Suprapubic skin (tissue), 4 donors: Measurements from ENCODE around the gene SLC7A9. TPM values are rescaled to one million over a fixed set of nuclear protein-coding genes. Genes with fewer than 3 reads are reported as not detected.
"Not testable (repeated sequence)": the region's sequence is repeated elsewhere in the genome, so short reads cannot be mapped to it uniquely, and the experiment has no call there.

Experiments
- DNase-seq, 2 donors: peaks; one replicate each; pipeline ENCODE4 v3.0.0-alpha.2; 2019; ENCODE audit warnings: low spot score in 2 of 2
- H3K27ac ChIP-seq: fragments of 200-600 bp; sonication (generic); one replicate; pipeline ENCODE4 v1.5.1; 2019
- H3K27me3 ChIP-seq: fragments of 200-600 bp; sonication (generic); one replicate; pipeline ENCODE4 v1.5.1; 2019
- H3K36me3 ChIP-seq: fragments of 200-600 bp; sonication (generic); one replicate; pipeline ENCODE4 v1.5.1; 2019
- H3K4me1 ChIP-seq: fragments of 200-600 bp; sonication (generic); one replicate; pipeline ENCODE4 v1.5.1; 2019
- H3K4me3 ChIP-seq: fragments of 200-600 bp; sonication (generic); one replicate; pipeline ENCODE4 v1.5.1; 2019; ENCODE audit warnings: mild to moderate bottlenecking
- H3K9me3 ChIP-seq: fragments of 200-600 bp; sonication (generic); one replicate; pipeline ENCODE4 v1.5.1; 2019
- CTCF ChIP-seq, 2 donors: fragments of 200-600 bp in 1 of 2; fragments of 450-650 bp in 1 of 2; sonication (generic) in 1 of 2; IDR thresholded peaks; one replicate each; pipeline ENCODE4 v1.5.1; 2016 to 2019; ENCODE audit warnings: antibody characterized with exemption in 2 of 2, mild to moderate bottlenecking in 1 of 2, moderate library complexity in 1 of 2
- EP300 ChIP-seq: sonication (generic); formaldehyde crosslinking; IDR thresholded peaks from one replicate; pipeline ENCODE4 v1.6.1; 2017; ENCODE audit warnings: antibody characterized with exemption
- POLR2A ChIP-seq, 2 donors: fragments of 450-650 bp; IDR thresholded peaks; one replicate each; pipeline ENCODE4 v1.6.1; 2017; ENCODE audit warnings: antibody characterized with exemption in 2 of 2, mild to moderate bottlenecking in 2 of 2, moderate library complexity in 2 of 2
- POLR2AphosphoS5 ChIP-seq, 3 donors: sonication (generic); formaldehyde crosslinking; IDR thresholded peaks; one replicate each; pipeline ENCODE4 v1.6.1; 2017; ENCODE audit warnings: antibody characterized with exemption in 3 of 3
- WGBS: methylation state at CpG from one replicate; pipeline ENCODE4 v1.1.5; 2018; 5-methylcytosine and 5-hydroxymethylcytosine counted together
- total RNA-seq, 4 donors: library from RNA; depleted of rRNA; stranded (reverse); fragments of >200 nt; gene quantifications; one replicate each; pipeline ENCODE4 v1.1.0, GENCODE V29; 2016

Gene SLC7A9
- total RNA-seq, 4 donors from 2014 or later = 0.40 to 1.7 (median 1.1) TPM; not detected in 1

DNA sequence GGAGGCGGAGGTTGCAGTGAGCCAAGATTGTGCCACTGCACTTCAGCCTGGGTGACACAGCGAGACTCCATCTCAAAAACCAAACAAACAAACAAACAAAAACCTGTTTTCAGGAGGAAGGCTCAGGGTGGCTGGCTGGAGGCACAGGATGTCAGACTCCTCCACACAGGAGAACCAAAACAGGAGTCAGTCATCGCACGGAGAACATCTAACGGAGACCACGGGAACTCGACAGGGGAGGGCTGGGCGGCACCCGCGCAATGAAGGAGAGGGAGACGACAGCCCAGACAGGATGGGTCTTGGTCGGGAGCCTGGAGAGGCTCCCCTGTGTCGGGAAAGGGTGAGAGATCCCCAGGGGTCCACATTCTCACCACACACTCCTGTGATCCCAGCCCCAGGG, 20.8 kb upstream of the SLC7A9 start:
- 92% methylated on average over 13 of the region's 13 CpGs for WGBS
- Histone ChIP-seq H3K4me3 (no peak overlapping the region), H3K27ac (no peak overlapping the region), H3K9me3 (peaks cover 8% of the 10 kb centered on the region), H3K27me3 (no peaks in the 10 kb centered on the region), H3K36me3 (peaks cover 25% of the 10 kb centered on the region), H3K4me1 (no peaks in the 10 kb centered on the region)
- TF ChIP-seq POLR2AphosphoS5 (IDR thresholded peaks at IDR 0.05) (no peak), CTCF (IDR thresholded peaks at IDR 0.05) (no peak), POLR2A (IDR thresholded peaks at IDR 0.05) (no peak), EP300 (no peak)
- DNase-seq = no peak

- no peak for DNase-seq
- peaks cover 25% of the 10 kb centered on the region for H3K36me3 ChIP-seq
- no peak overlapping the region for H3K4me3 ChIP-seq
- H3K27me3 ChIP-seq = no peaks in the 10 kb centered on the region
- TF ChIP-seq POLR2A (IDR thresholded peaks at IDR 0.05) (no peak), POLR2AphosphoS5 (IDR thresholded peaks at IDR 0.05) (no peak), EP300 (no peak), CTCF (IDR thresholded peaks at IDR 0.05) (no peak)
- no peak overlapping the region for H3K27ac ChIP-seq
- peaks cover 8% of the 10 kb centered on the region for H3K9me3 ChIP-seq
- 78% methylated on average over 10 of the region's 11 CpGs for WGBS
- no peaks in the 10 kb centered on the region for H3K4me1 ChIP-seq
These were observed 19.8 kb upstream of the SLC7A9 start for GRCh38 chr19:32889137-32889934.

GRCh38 chr19:32887572-32888215, 18.1 kb upstream of the SLC7A9 start:
- DNase-seq = no peak
- no peaks in the 10 kb centered on the region for H3K4me1 ChIP-seq
- H3K36me3 ChIP-seq = peaks cover 11% of the 10 kb centered on the region
- no peak for TF ChIP-seq EP300
- no peak overlapping the region for H3K27ac ChIP-seq
- WGBS = 90% methylated on average over 4 of the region's 4 CpGs
- H3K9me3 ChIP-seq = peaks cover 3% of the 10 kb centered on the region
- H3K27me3 ChIP-seq = no peaks in the 10 kb centered on the region
- no peak overlapping the region for H3K4me3 ChIP-seq

DNA sequence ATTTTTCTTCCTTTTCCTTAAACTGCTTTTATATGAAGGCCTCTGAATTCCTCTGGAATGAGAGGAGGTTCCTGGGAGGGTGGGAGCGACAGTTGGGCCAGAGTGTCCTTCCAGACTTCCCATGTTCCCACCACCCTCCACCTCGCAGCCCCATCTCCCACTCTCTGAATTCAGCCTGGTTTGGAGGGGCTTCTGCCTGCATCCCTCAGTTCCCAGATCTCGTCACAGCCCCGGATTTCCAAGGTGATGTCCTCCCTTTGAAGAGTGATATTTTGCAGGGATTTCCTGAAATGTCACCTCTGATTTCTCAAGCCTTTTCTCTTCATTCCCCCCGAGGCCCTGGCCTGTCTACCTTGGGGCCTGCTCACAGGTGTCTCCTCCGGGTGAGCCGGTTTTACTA, 16.7 kb upstream of the SLC7A9 start:
- no peaks in the 10 kb centered on the region for H3K4me1 ChIP-seq
- DNase-seq = no peak
- no peaks in the 10 kb centered on the region for H3K27me3 ChIP-seq
- no peak for TF ChIP-seq EP300
- TF ChIP-seq CTCF (IDR thresholded peaks at IDR 0.05) = no peak
- TF ChIP-seq POLR2A (IDR thresholded peaks at IDR 0.05) = no peak
- no peak for TF ChIP-seq POLR2AphosphoS5 (IDR thresholded peaks at IDR 0.05)
- H3K27ac ChIP-seq = no peak overlapping the region
- 78% methylated on average over 7 of the region's 7 CpGs for whole genome bisulfite sequencing
- peaks cover 11% of the 10 kb centered on the region for H3K36me3 ChIP-seq
- no peaks in the 10 kb centered on the region for H3K9me3 ChIP-seq
- no peak overlapping the region for H3K4me3 ChIP-seq

- not testable (repeated sequence) for DNase-seq, H3K4me1 ChIP-seq
These were observed 15.7 kb upstream of the SLC7A9 start for GRCh38 chr19:32885255-32885654.

GRCh38 chr19:32881766-32882165, 12.2 kb upstream of the SLC7A9 start:
- Histone ChIP-seq H3K4me3 (no peak overlapping the region), H3K36me3 (peaks cover 24% of the 10 kb centered on the region), H3K27ac (no peak overlapping the region), H3K27me3 (no peaks in the 10 kb centered on the region), H3K4me1 (no peaks in the 10 kb centered on the region), H3K9me3 (no peaks in the 10 kb centered on the region)
- 93% methylated on average over 12 of the region's 12 CpGs for WGBS
- no peak for TF ChIP-seq POLR2AphosphoS5 (IDR thresholded peaks at IDR 0.05)
- TF ChIP-seq EP300 = no peak
- no peak for TF ChIP-seq CTCF (IDR thresholded peaks at IDR 0.05)
- TF ChIP-seq POLR2A (IDR thresholded peaks at IDR 0.05) = no peak
- DNase-seq = no peak

More at GRCh38 chr19:32885255-32885654, 15.7 kb upstream of the SLC7A9 start:
- not testable (repeated sequence) for H3K27ac ChIP-seq, H3K36me3 ChIP-seq, H3K4me3 ChIP-seq, H3K27me3 ChIP-seq, H3K9me3 ChIP-seq
- WGBS = 94% methylated on average over 5 of the region's 5 CpGs
